SK-N-MC (cell line): ENCODE results near the gene STAT5A.

ENCODE experiments used
- DNase-seq: peaks from one replicate; pipeline ENCODE4 v3.0.0-alpha.2; 2011; ENCODE audit warnings: low read depth, low spot score
- H3K27ac ChIP-seq: fragments of 200-600 bp; sonication (generic); 2 replicates; pipeline ENCODE4 v1.5.1; 2016; ENCODE audit warnings: mixed run types
- H3K36me3 ChIP-seq: fragments of 200-600 bp; sonication (generic); 2 replicates; pipeline ENCODE4 v1.6.1; 2017; ENCODE audit warnings: antibody characterized with exemption, low read length, mixed read lengths; ENCODE audit not compliant: insufficient read depth
- H3K4me3 ChIP-seq: fragments of 200-600 bp; sonication (generic); 2 replicates; pipeline ENCODE4 v1.5.1; 2016
- H3K9ac ChIP-seq: fragments of 200-600 bp; sonication (generic); 2 replicates; pipeline ENCODE4 v1.8.0; 2017; ENCODE audit warnings: mixed run types, mixed read lengths; ENCODE audit not compliant: insufficient read length
- H3K9me3 ChIP-seq: fragments of 200-600 bp; sonication (generic); 2 replicates; pipeline ENCODE4 v1.6.1; 2017; ENCODE audit warnings: low read depth, mild to moderate bottlenecking, antibody characterized with exemption, low read length, moderate library complexity, mixed read lengths
- EZH2 ChIP-seq: fragments of 200-600 bp; sonication (generic); IDR thresholded peaks from one replicate; pipeline ENCODE4 v1.6.1; 2017; ENCODE audit warnings: antibody characterized with exemption
- FOXP2 ChIP-seq: optimal IDR thresholded peaks from 2 replicates; pipeline ENCODE3; 2011; ENCODE audit warnings: mild to moderate bottlenecking, moderate library complexity; ENCODE audit not compliant: insufficient read depth; ENCODE audit errors: extremely low read length, control extremely low read depth
- POLR2AphosphoS5 ChIP-seq: IDR thresholded peaks from 2 replicates; pipeline ENCODE4 v1.6.1; 2012; ENCODE audit warnings: mild to moderate bottlenecking, low read depth, low read length, borderline replicate concordance

The STAT5A gene

GRCh38 chr17:42279776-42280630 is 8.3 kb upstream of the STAT5A start:
- no peak overlapping the region for H3K27ac ChIP-seq
- H3K9me3 ChIP-seq = no peaks in the 10 kb centered on the region
- H3K9ac ChIP-seq = no peak overlapping the region
- H3K36me3 ChIP-seq = no peaks in the 10 kb centered on the region
- no peak for TF ChIP-seq POLR2AphosphoS5
- no peak for TF ChIP-seq EZH2
- no peak for TF ChIP-seq FOXP2
- H3K4me3 ChIP-seq = no peak overlapping the region
- no peak for DNase-seq

GRCh38 chr17:42281571-42282096 is 6.7 kb upstream of the STAT5A start:
- Histone ChIP-seq H3K9ac (no peak overlapping the region), H3K27ac (no peak overlapping the region), H3K9me3 (no peaks in the 10 kb centered on the region), H3K4me3 (no peak overlapping the region), H3K36me3 (no peaks in the 10 kb centered on the region)
- DNase-seq = no peak
- TF ChIP-seq EZH2 = no peak
- TF ChIP-seq POLR2AphosphoS5 = no peak
- TF ChIP-seq FOXP2 = no peak

GRCh38 chr17:42282478-42283080 is 5.7 kb upstream of the STAT5A start:
- H3K4me3 ChIP-seq = no peak overlapping the region
- no peak overlapping the region for H3K27ac ChIP-seq
- DNase-seq = no peak
- no peaks in the 10 kb centered on the region for H3K9me3 ChIP-seq
- TF ChIP-seq FOXP2 (no peak), POLR2AphosphoS5 (no peak), EZH2 (no peak)
- H3K36me3 ChIP-seq = no peaks in the 10 kb centered on the region
- no peak overlapping the region for H3K9ac ChIP-seq

GRCh38 chr17:42283241-42284023 is 4.9 kb upstream of the STAT5A start:
- H3K9ac ChIP-seq = no peak overlapping the region
- no peak for TF ChIP-seq FOXP2
- no peak for TF ChIP-seq POLR2AphosphoS5
- no peak for TF ChIP-seq EZH2
- H3K9me3 ChIP-seq = no peaks in the 10 kb centered on the region
- no peaks in the 10 kb centered on the region for H3K36me3 ChIP-seq
- DNase-seq = no peak
- H3K4me3 ChIP-seq = no peak overlapping the region
- no peak overlapping the region for H3K27ac ChIP-seq

GRCh38 chr17:42284024-42284369 is 4.3 kb upstream of the STAT5A start:
- no peak for DNase-seq
- no peaks in the 10 kb centered on the region for H3K36me3 ChIP-seq
- no peak for TF ChIP-seq EZH2
- no peak for TF ChIP-seq POLR2AphosphoS5
- no peak for TF ChIP-seq FOXP2
- H3K27ac ChIP-seq = no peak overlapping the region
- H3K4me3 ChIP-seq = no peak overlapping the region
- H3K9me3 ChIP-seq = no peaks in the 10 kb centered on the region
- no peak overlapping the region for H3K9ac ChIP-seq

- TF ChIP-seq FOXP2 (no peak), EZH2 (no peak), POLR2AphosphoS5 (no peak)
- no peak for DNase-seq
- H3K27ac ChIP-seq = no peak overlapping the region
- no peak overlapping the region for H3K9ac ChIP-seq
- H3K4me3 ChIP-seq = no peak overlapping the region
- no peaks in the 10 kb centered on the region for H3K36me3 ChIP-seq
- no peaks in the 10 kb centered on the region for H3K9me3 ChIP-seq
Measured at GRCh38 chr17:42284566-42284965, 3.7 kb upstream of the STAT5A start.

- TF ChIP-seq POLR2AphosphoS5 (no peak), FOXP2 (no peak), EZH2 (no peak)
- Histone ChIP-seq H3K9me3 (no peaks in the 10 kb centered on the region), H3K36me3 (no peaks in the 10 kb centered on the region), H3K27ac (no peak overlapping the region), H3K4me3 (no peak overlapping the region), H3K9ac (no peak overlapping the region)
- no peak for DNase-seq
Measured at GRCh38 chr17:42285346-42286050, 2.8 kb upstream of the STAT5A start.

GRCh38 chr17:42286411-42287221 is 1.7 kb upstream of the STAT5A start:
- no peaks in the 10 kb centered on the region for H3K9me3 ChIP-seq
- H3K9ac ChIP-seq = no peak overlapping the region
- no peak for DNase-seq
- TF ChIP-seq EZH2 = no peak
- no peak for TF ChIP-seq FOXP2
- TF ChIP-seq POLR2AphosphoS5 = no peak
- H3K27ac ChIP-seq = no peak overlapping the region
- no peak overlapping the region for H3K4me3 ChIP-seq
- H3K36me3 ChIP-seq = no peaks in the 10 kb centered on the region
